HCT116 (cell line): ENCODE results near the gene ADORA3. TPM values are rescaled to one million over a fixed set of nuclear protein-coding genes. Genes with fewer than 3 reads are reported as not detected.

Experiments used
- ATAC-seq: fragments of 200-7000 bp; cut with Tn5 transposase; 2 replicates; pipeline ENCODE4 v1.9.1; 2020; ENCODE audit warnings: mild to moderate bottlenecking, moderate library complexity
- BruUV-seq: library from RNA; stranded (reverse); fragments of 400-500 nt; replicated peaks from 2 replicates; lab custom pipeline; 2021; lab: Mats Ljungman, UMichigan
- CTCF ChIA-PET: fragments of 300-600 bp; sonication (Branson Sonifier 250); formaldehyde crosslinking; loops from one replicate; lab custom pipeline; 2021; ENCODE audit warnings: antibody characterized with exemption; lab: Charles Lee
- POLR2A ChIA-PET: fragments of 300-600, 350-600 bp; sonication (Branson Sonifier 250); formaldehyde crosslinking; loops from one replicate; lab custom pipeline; 2021; ENCODE audit warnings: antibody characterized with exemption; lab: Charles Lee
- RAD21 ChIA-PET, 2 experiments: fragments of 300-600 bp; sonication (Branson Sonifier 250); formaldehyde crosslinking; loops; one replicate each; lab custom pipeline; 2023; ENCODE audit warnings: low total read pairs in 2 of 2; ENCODE audit not compliant: uncharacterized antibody in 2 of 2, unreplicated experiment in 2 of 2, low non-redundant PET in 1 of 2; lab: Charles Lee
- DNase-seq: peaks from one replicate; pipeline ENCODE4 v3.0.0-alpha.2; 2010; ENCODE audit warnings: low read depth, low spot score
- H2AFZ ChIP-seq: fragments of 200-600 bp; shearing (Covaris generic), sonication (generic); 2 replicates; pipeline ENCODE4 v1.6.1; 2017; ENCODE audit warnings: low read depth, mixed run types, mixed read lengths, antibody characterized with exemption, low read length; ENCODE audit not compliant: poor library complexity, severe bottlenecking
- H3K27ac ChIP-seq: 2 replicates; pipeline ENCODE4 v1.5.1; 2012; ENCODE audit warnings: low read depth, low read length
- H3K27me3 ChIP-seq: fragments of 200-600 bp; sonication (generic); 2 replicates; pipeline ENCODE4 v1.6.1; 2016; ENCODE audit warnings: mixed run types, low read length, mixed read lengths; ENCODE audit not compliant: insufficient read depth
- H3K36me3 ChIP-seq, 2 experiments: fragments of 200-500 bp in 1 of 2; fragments of 200-600 bp in 1 of 2; sonication (Bioruptor generic) in 1 of 2; sonication (generic) in 1 of 2; 2 replicates each; pipeline versions ENCODE4 v1.5.1 to v1.6.1; 2014 to 2016; ENCODE audit warnings: low read length in 2 of 2, inconsistent platforms in 1 of 2, mixed read lengths in 1 of 2, mixed run types in 1 of 2; ENCODE audit not compliant: insufficient read depth in 2 of 2, control insufficient read depth in 1 of 2
- H3K4me1 ChIP-seq, 2 experiments: fragments of 200-600 bp in 1 of 2; sonication (generic) in 1 of 2; 2 replicates each; pipeline versions ENCODE4 v1.5.1 to v1.6.1; 2012 to 2017; ENCODE audit warnings: low read length in 2 of 2, inconsistent platforms in 1 of 2, mild to moderate bottlenecking in 1 of 2, mixed read lengths in 1 of 2, mixed run types in 1 of 2, moderate library complexity in 1 of 2; ENCODE audit not compliant: insufficient read depth in 2 of 2, control insufficient read depth in 1 of 2
- H3K4me2 ChIP-seq: fragments of 200-600 bp; sonication (generic); 2 replicates; pipeline ENCODE4 v1.6.1; 2017; ENCODE audit warnings: mixed run types, low read length, mixed read lengths
- H3K4me3 ChIP-seq, 2 experiments: fragments of 200-600 bp in 1 of 2; sonication (generic) in 1 of 2; replicated peaks in 1 of 2; 2 replicates each; pipeline ENCODE4 v1.5.1; 2011 to 2016; ENCODE audit warnings: low read length in 2 of 2, control low read depth in 1 of 2, low read depth in 1 of 2, mild to moderate bottlenecking in 1 of 2, mixed read lengths in 1 of 2, mixed run types in 1 of 2
- H3K79me2 ChIP-seq: fragments of 200-600 bp; sonication (generic); 2 replicates; pipeline ENCODE4 v1.6.1; 2017; ENCODE audit warnings: mild to moderate bottlenecking, mixed run types, low read length, moderate library complexity, mixed read lengths; ENCODE audit not compliant: insufficient read depth
- H3K9ac ChIP-seq: fragments of 200-600 bp; sonication (generic); 2 replicates; pipeline ENCODE4 v1.6.1; 2016; ENCODE audit warnings: low read length, mixed read lengths
- H3K9me2 ChIP-seq: fragments of 200-600 bp; sonication (generic), shearing (Covaris generic); 2 replicates; pipeline ENCODE4 v1.6.1; 2017; ENCODE audit warnings: mixed run types, mild to moderate bottlenecking, moderate library complexity; ENCODE audit not compliant: insufficient read depth
- H3K9me3 ChIP-seq, 2 experiments: fragments of 200-500 bp in 1 of 2; fragments of 200-600 bp in 1 of 2; sonication (Bioruptor generic) in 1 of 2; sonication (generic) in 1 of 2; 2 replicates each; pipeline ENCODE4 v1.6.1; 2014 to 2017; ENCODE audit warnings: low read length in 2 of 2, mixed read lengths in 2 of 2, inconsistent platforms in 1 of 2, low read depth in 1 of 2, mild to moderate bottlenecking in 1 of 2, mixed run types in 1 of 2, moderate library complexity in 1 of 2; ENCODE audit not compliant: control insufficient read depth in 1 of 2, insufficient read depth in 1 of 2
- H4K20me1 ChIP-seq: fragments of 200-600 bp; sonication (generic), shearing (Covaris generic); 2 replicates; pipeline ENCODE4 v1.6.1; 2017; ENCODE audit warnings: mixed run types, mild to moderate bottlenecking, moderate library complexity; ENCODE audit not compliant: insufficient read depth
- CBX3 ChIP-seq: IDR thresholded peaks from 2 replicates; pipeline ENCODE4 v1.6.1; 2012; ENCODE audit warnings: low read depth
- CEBPB ChIP-seq: IDR thresholded peaks from 2 replicates; pipeline ENCODE4 v1.6.1; 2012; ENCODE audit warnings: low read depth
- EGR1 ChIP-seq: IDR thresholded peaks from 2 replicates; pipeline ENCODE4 v1.6.1; 2012; ENCODE audit warnings: low read depth
- ELF1 ChIP-seq: IDR thresholded peaks from 2 replicates; pipeline ENCODE4 v1.6.1; 2012; ENCODE audit warnings: low read depth, borderline replicate concordance
- EZH2 ChIP-seq: fragments of 200-600 bp; sonication (generic); IDR thresholded peaks from 2 replicates; pipeline ENCODE4 v1.6.1; 2017; ENCODE audit warnings: antibody characterized with exemption, mixed run types
- EZH2phosphoT487 ChIP-seq: fragments of 200-600 bp; IDR thresholded peaks from 2 replicates; pipeline ENCODE4 v1.6.1; 2018; ENCODE audit warnings: antibody characterized with exemption, borderline replicate concordance
- JUND ChIP-seq: IDR thresholded peaks from 2 replicates; pipeline ENCODE4 v1.6.1; 2012
- POLR2A ChIP-seq: IDR thresholded peaks from 2 replicates; pipeline ENCODE4 v1.7.0; 2011; ENCODE audit warnings: borderline replicate concordance; ENCODE audit not compliant: insufficient read depth, insufficient read length; ENCODE audit errors: extremely low read depth
- POLR2AphosphoS5 ChIP-seq: IDR thresholded peaks from 2 replicates; pipeline ENCODE4 v1.6.1; 2011; ENCODE audit warnings: mild to moderate bottlenecking, low read depth, low read length, moderate library complexity
- RAD21 ChIP-seq: IDR thresholded peaks from 2 replicates; pipeline ENCODE4 v1.6.1; 2012; ENCODE audit warnings: low read depth, mild to moderate bottlenecking
- SP1 ChIP-seq: IDR thresholded peaks from 2 replicates; pipeline ENCODE4 v1.6.1; 2012; ENCODE audit warnings: low read depth
- SRF ChIP-seq: IDR thresholded peaks from 2 replicates; pipeline ENCODE4 v1.6.1; 2012; ENCODE audit warnings: low read depth
- YY1 ChIP-seq: IDR thresholded peaks from 2 replicates; pipeline ENCODE4 v1.6.1; 2011; ENCODE audit warnings: low read length, low read depth, moderate library complexity, mild to moderate bottlenecking; ENCODE audit not compliant: insufficient replicate concordance; ENCODE audit errors: extremely low read depth
- ZFX ChIP-seq: fragments of 450-650 bp; IDR thresholded peaks from 2 replicates; pipeline ENCODE4 v1.6.1; 2017
- ZNF274 ChIP-seq: fragments of 200-500 bp; sonication (Bioruptor generic); IDR thresholded peaks from 2 replicates; pipeline ENCODE4 v1.6.1; 2014; ENCODE audit warnings: mild to moderate bottlenecking, low read depth, low read length, inconsistent platforms
- intact Hi-C: fragments of 100-400 bp; cut with micrococcal nuclease; formaldehyde crosslinking; loops from 2 replicates; pipeline ENCODE4 v1.10.0; 2022
- total RNA-seq: library from RNA; stranded (reverse); gene quantifications from one replicate; pipeline ENCODE4 v1.2.1, GENCODE V29; 2021; ENCODE audit not compliant: unreplicated experiment
- TF ChIP-seq, protein P1 (sequence below): IDR thresholded peaks from 2 replicates; pipeline ENCODE4 v1.6.1; 2012
- TF ChIP-seq, protein P2 (sequence below), 3 experiments: fragments of 200-600 bp in 1 of 3; sonication (generic) in 1 of 3; IDR thresholded peaks in 2 of 3; conservative IDR thresholded peaks in 1 of 3; 2 replicates each; pipeline ENCODE4 v1.5.1; 2012 to 2017; ENCODE audit warnings: low read depth in 2 of 3, low read length in 2 of 3, antibody characterized with exemption in 1 of 3, borderline replicate concordance in 1 of 3, control low read depth in 1 of 3, mild to moderate bottlenecking in 1 of 3, mixed read lengths in 1 of 3, mixed run types in 1 of 3, moderate library complexity in 1 of 3; ENCODE audit not compliant: insufficient read depth in 1 of 3
- TF ChIP-seq, protein P3 (sequence below): IDR thresholded peaks from 2 replicates; pipeline ENCODE4 v1.6.1; 2012

Gene ADORA3
- total RNA-seq, 1 experiment from 2014 or later: not detected

DNA sequence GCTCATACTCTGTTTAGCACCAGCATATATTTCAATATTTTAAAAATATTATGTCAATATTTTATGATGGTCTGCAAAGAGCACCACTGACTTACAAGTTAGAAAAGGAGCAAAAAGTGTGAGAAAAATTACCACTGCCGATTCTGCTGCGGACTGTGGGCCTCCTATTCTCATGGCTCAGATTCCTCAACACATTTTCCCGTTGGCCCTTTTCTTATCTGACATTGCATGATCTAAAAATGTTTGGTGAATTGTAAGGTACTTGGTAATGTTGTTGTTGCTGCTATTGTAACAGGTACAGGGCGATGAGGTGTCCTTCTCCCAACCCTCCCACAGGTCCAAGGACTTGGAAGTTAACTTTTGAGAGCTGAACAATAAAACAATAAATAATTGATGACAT lies 28.9 kb downstream of the ADORA3 start:
- Histone ChIP-seq H3K9ac (no peak overlapping the region), H3K27ac (no peak overlapping the region), H3K4me3 (no peak overlapping the region), H3K9me2 (no peaks in the 10 kb centered on the region), H3K4me2 (no peak overlapping the region), H3K36me3 (no peaks in the 10 kb centered on the region), H3K9me3 (no peaks in the 10 kb centered on the region), H3K79me2 (no peaks in the 10 kb centered on the region), H4K20me1 (no peaks in the 10 kb centered on the region), H2AFZ (no peak overlapping the region), H3K4me1 (no peaks in the 10 kb centered on the region), H3K27me3 (no peaks in the 10 kb centered on the region)
- TF ChIP-seq, protein P1, sequence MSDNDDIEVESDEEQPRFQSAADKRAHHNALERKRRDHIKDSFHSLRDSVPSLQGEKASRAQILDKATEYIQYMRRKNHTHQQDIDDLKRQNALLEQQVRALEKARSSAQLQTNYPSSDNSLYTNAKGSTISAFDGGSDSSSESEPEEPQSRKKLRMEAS: no peak
- TF ChIP-seq POLR2A (no peak), CEBPB (no peak), RAD21 (no peak), EGR1 (no peak), POLR2AphosphoS5 (no peak), YY1 (no peak), SP1 (no peak), SRF (no peak)
- no TSS peak for BruUV-seq
- ATAC-seq (no peak), DNase-seq (no peak)
- ChIA-PET RAD21 (no interaction called here), POLR2A (interaction anchor here (0.6 kb wide), 1 partner anchor 9 kb away, joined by 3 read pairs; no protein-coding TSS in a partner anchor), CTCF (interaction anchor here (1.1 kb wide), 1 partner anchor 272 kb away, joined by 3 read pairs; no protein-coding TSS in a partner anchor)
- intact Hi-C loops: no loop called here

DNA sequence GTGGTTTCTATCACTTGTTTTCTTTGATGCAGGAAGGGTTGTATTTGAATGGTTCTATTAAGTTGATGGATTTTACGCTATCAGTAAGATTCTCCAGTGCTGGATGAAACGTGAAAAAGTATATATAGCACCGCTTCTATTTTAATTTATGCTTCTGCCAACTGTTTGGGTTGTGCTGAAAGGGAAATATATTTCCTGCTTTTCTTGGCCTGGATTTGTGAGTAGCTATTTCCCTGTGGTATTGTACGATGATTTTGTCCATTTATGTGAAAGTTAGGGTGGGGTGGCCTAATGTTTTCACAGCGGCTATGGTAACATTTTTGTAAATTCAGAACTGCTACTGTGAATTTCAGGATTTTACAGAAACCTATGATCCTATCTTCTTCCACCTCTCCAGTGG lies 29.3 kb downstream of the ADORA3 start:
- H3K9ac ChIP-seq: no peak overlapping the region
- ATAC-seq (no peak), DNase-seq (no peak)
- CTCF ChIA-PET: interaction anchor here (1.1 kb wide), 1 partner anchor 273 kb away, joined by 3 read pairs; no protein-coding TSS in a partner anchor
- RAD21 ChIA-PET: no interaction called here
- no peaks in the 10 kb centered on the region for H3K27me3 ChIP-seq
- H3K79me2 ChIP-seq: no peaks in the 10 kb centered on the region
- no peak overlapping the region for H3K4me2 ChIP-seq
- H3K9me3 ChIP-seq: no peaks in the 10 kb centered on the region
- H3K36me3 ChIP-seq: no peaks in the 10 kb centered on the region
- no peak overlapping the region for H3K27ac ChIP-seq
- H3K9me2 ChIP-seq: no peaks in the 10 kb centered on the region
- POLR2A ChIA-PET: interaction anchor here (0.6 kb wide), 1 partner anchor 9 kb away, joined by 3 read pairs; no protein-coding TSS in a partner anchor
- no peak overlapping the region for H3K4me3 ChIP-seq
- H4K20me1 ChIP-seq: no peaks in the 10 kb centered on the region
- H2AFZ ChIP-seq: no peak overlapping the region
- no peaks in the 10 kb centered on the region for H3K4me1 ChIP-seq
- intact Hi-C loops: no loop called here
- no TSS peak for BruUV-seq
- TF ChIP-seq CBX3 (no peak), SRF (no peak), SP1 (no peak), RAD21 (no peak), ZFX (no peak), YY1 (no peak), ELF1 (no peak), EZH2 (no peak), JUND (no peak), EZH2phosphoT487 (no peak), EGR1 (no peak), ZNF274 (no peak), POLR2AphosphoS5 (no peak)
- TF ChIP-seq, protein P1: no peak
- TF ChIP-seq, protein P2, sequence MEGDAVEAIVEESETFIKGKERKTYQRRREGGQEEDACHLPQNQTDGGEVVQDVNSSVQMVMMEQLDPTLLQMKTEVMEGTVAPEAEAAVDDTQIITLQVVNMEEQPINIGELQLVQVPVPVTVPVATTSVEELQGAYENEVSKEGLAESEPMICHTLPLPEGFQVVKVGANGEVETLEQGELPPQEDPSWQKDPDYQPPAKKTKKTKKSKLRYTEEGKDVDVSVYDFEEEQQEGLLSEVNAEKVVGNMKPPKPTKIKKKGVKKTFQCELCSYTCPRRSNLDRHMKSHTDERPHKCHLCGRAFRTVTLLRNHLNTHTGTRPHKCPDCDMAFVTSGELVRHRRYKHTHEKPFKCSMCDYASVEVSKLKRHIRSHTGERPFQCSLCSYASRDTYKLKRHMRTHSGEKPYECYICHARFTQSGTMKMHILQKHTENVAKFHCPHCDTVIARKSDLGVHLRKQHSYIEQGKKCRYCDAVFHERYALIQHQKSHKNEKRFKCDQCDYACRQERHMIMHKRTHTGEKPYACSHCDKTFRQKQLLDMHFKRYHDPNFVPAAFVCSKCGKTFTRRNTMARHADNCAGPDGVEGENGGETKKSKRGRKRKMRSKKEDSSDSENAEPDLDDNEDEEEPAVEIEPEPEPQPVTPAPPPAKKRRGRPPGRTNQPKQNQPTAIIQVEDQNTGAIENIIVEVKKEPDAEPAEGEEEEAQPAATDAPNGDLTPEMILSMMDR (IDR thresholded peaks at IDR 0.05 in 2 of 3, conservative IDR thresholded peaks at IDR 0.05 in 1 of 3; ENCODE audit: borderline replicate concordance in 1 of 3, insufficient read depth in 1 of 3, low read depth in 2 of 3, low read length in 2 of 3): no peak
- TF ChIP-seq, protein P3, sequence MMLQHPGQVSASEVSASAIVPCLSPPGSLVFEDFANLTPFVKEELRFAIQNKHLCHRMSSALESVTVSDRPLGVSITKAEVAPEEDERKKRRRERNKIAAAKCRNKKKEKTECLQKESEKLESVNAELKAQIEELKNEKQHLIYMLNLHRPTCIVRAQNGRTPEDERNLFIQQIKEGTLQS: no peak
